H1 (cell line): Measurements from ENCODE around the gene DHX32. TPM values are rescaled to one million over a fixed set of nuclear protein-coding genes. Genes with fewer than 3 reads are reported as not detected.

ENCODE experiments used
- CTCF ChIA-PET: fragments of 300-600 bp; sonication (Branson Sonifier 250); formaldehyde crosslinking; loops from one replicate; lab custom pipeline; 2021; ENCODE audit not compliant: partially characterized antibody; lab: Charles Lee
- POLR2A ChIA-PET: fragments of 300-600 bp; sonication (Branson Sonifier 250); formaldehyde crosslinking; loops from one replicate; lab custom pipeline; 2021; ENCODE audit warnings: inconsistent platforms; ENCODE audit not compliant: partially characterized antibody; lab: Charles Lee
- DNase-seq, 2 experiments: peaks; one replicate each; pipeline versions ENCODE4 v3.0.0 to v3.0.0-alpha.2; 2010 to 2022; ENCODE audit warnings: low spot score in 2 of 2, low read depth in 1 of 2, mixed read lengths in 1 of 2
- FAIRE-seq: peaks from 2 replicates; lab custom pipeline; 2011; peaks lifted over from hg19 to GRCh38; lab: Jason Lieb, UNC
- H2AFZ ChIP-seq: 2 replicates; pipeline ENCODE4 v1.8.1; 2012; ENCODE audit warnings: low read length, inconsistent platforms
- H2AK5ac ChIP-seq: 2 replicates; pipeline ENCODE4 v1.6.1; 2013; ENCODE audit warnings: low read depth, low read length
- H2BK120ac ChIP-seq: replicated peaks from 2 replicates; pipeline ENCODE3; 2013; ENCODE audit warnings: low read depth, low read length, inconsistent platforms
- H2BK12ac ChIP-seq: 2 replicates; pipeline ENCODE4 v1.6.1; 2013; ENCODE audit warnings: low read depth, low read length
- H2BK15ac ChIP-seq: 2 replicates; pipeline ENCODE4 v1.6.1; 2013; ENCODE audit warnings: low read length
- H2BK20ac ChIP-seq: 2 replicates; pipeline ENCODE4 v1.6.1; 2013; ENCODE audit warnings: low read length
- H2BK5ac ChIP-seq: 2 replicates; pipeline ENCODE4 v1.6.1; 2013; ENCODE audit warnings: low read depth, low read length
- H3K14ac ChIP-seq: 2 replicates; pipeline ENCODE4 v1.6.1; 2013; ENCODE audit warnings: inconsistent platforms; ENCODE audit not compliant: insufficient read length
- H3K18ac ChIP-seq: 2 replicates; pipeline ENCODE4 v1.6.1; 2013; ENCODE audit warnings: low read length; ENCODE audit errors: extremely low read depth
- H3K23ac ChIP-seq: 2 replicates; pipeline ENCODE4 v1.6.1; 2013; ENCODE audit warnings: inconsistent platforms; ENCODE audit not compliant: insufficient read length
- H3K23me2 ChIP-seq: 2 replicates; pipeline ENCODE4 v1.6.1; 2013; ENCODE audit warnings: low read depth, low read length
- H3K27ac ChIP-seq: 2 replicates; pipeline ENCODE4 v1.6.1; 2011; ENCODE audit warnings: low read depth, low read length, inconsistent platforms
- H3K27me3 ChIP-seq, 4 experiments: replicated peaks in 1 of 4; 1 replicate in 1 of 4; 2 replicates in 3 of 4; pipeline versions ENCODE4 v1.6.1 to v1.8.1; 2011 to 2013; ENCODE audit warnings: low read length in 3 of 4, mild to moderate bottlenecking in 3 of 4, inconsistent platforms in 2 of 4, mixed read lengths in 2 of 4, moderate library complexity in 1 of 4; ENCODE audit not compliant: control insufficient read depth in 3 of 4, insufficient read depth in 3 of 4; ENCODE audit errors: extremely low read depth in 1 of 4
- H3K36me3 ChIP-seq, 4 experiments: 2 replicates each; pipeline versions ENCODE4 v1.6.1 to v1.8.1; 2011 to 2013; ENCODE audit warnings: mild to moderate bottlenecking in 4 of 4, low read length in 3 of 4, moderate library complexity in 2 of 4, control low read depth in 1 of 4, inconsistent platforms in 1 of 4; ENCODE audit not compliant: insufficient read depth in 4 of 4, control insufficient read depth in 2 of 4
- H3K4ac ChIP-seq: replicated peaks from 2 replicates; pipeline ENCODE3; 2013; ENCODE audit warnings: low read length, low read depth, mixed read lengths, inconsistent platforms; ENCODE audit not compliant: insufficient read length
- H3K4me1 ChIP-seq, 4 experiments: replicated peaks in 1 of 4; 1 replicate in 1 of 4; 2 replicates in 3 of 4; pipeline versions ENCODE4 v1.6.1 to v1.8.1; 2011 to 2013; ENCODE audit warnings: low read length in 3 of 4, inconsistent platforms in 2 of 4, mixed read lengths in 1 of 4; ENCODE audit not compliant: insufficient read depth in 4 of 4, control insufficient read depth in 3 of 4
- H3K4me2 ChIP-seq, 2 experiments: 2 replicates each; pipeline versions ENCODE4 v1.6.1 to v1.8.1; 2011 to 2013; ENCODE audit warnings: low read depth in 2 of 2, low read length in 2 of 2, control low read depth in 1 of 2, inconsistent platforms in 1 of 2, mild to moderate bottlenecking in 1 of 2; ENCODE audit not compliant: insufficient read depth in 1 of 2
- H3K4me3 ChIP-seq, 4 experiments: fragments of 200-600, 300-600 bp in 1 of 4; sonication (generic), shearing (Covaris generic), sonication (Bioruptor Twin) in 1 of 4; 2 replicates each; pipeline versions ENCODE4 v1.5.1 to v1.8.1; 2011 to 2016; ENCODE audit warnings: low read length in 4 of 4, low read depth in 3 of 4, control low read depth in 2 of 4, inconsistent platforms in 2 of 4, mild to moderate bottlenecking in 2 of 4, mixed read lengths in 1 of 4, moderate library complexity in 1 of 4; ENCODE audit not compliant: insufficient read depth in 2 of 4; ENCODE audit errors: extremely low read depth in 1 of 4
- H3K56ac ChIP-seq: replicated peaks from 2 replicates; pipeline ENCODE3; 2013; ENCODE audit warnings: low read depth, mild to moderate bottlenecking, mixed read lengths, low read length, inconsistent platforms; ENCODE audit not compliant: insufficient read length
- H3K79me1 ChIP-seq: 2 replicates; pipeline ENCODE4 v1.6.1; 2013; ENCODE audit warnings: low read depth, low read length, control low read depth
- H3K79me2 ChIP-seq, 2 experiments: 2 replicates each; pipeline versions ENCODE4 v1.6.1 to v1.8.1; 2012 to 2013; ENCODE audit warnings: low read length in 2 of 2, mild to moderate bottlenecking in 2 of 2, inconsistent platforms in 1 of 2; ENCODE audit not compliant: insufficient read depth in 2 of 2, control insufficient read depth in 1 of 2
- H3K9ac ChIP-seq, 4 experiments: replicated peaks in 1 of 4; 1 replicate in 1 of 4; 2 replicates in 3 of 4; pipeline versions ENCODE4 v1.6.1 to v1.8.1; 2011 to 2013; ENCODE audit warnings: low read depth in 3 of 4, low read length in 3 of 4, control low read depth in 2 of 4, mild to moderate bottlenecking in 2 of 4, moderate library complexity in 2 of 4, inconsistent platforms in 1 of 4; ENCODE audit errors: extremely low read depth in 1 of 4
- H3K9me3 ChIP-seq, 2 experiments: 2 replicates each; pipeline versions ENCODE4 v1.6.1 to v1.8.1; 2012 to 2013; ENCODE audit warnings: mild to moderate bottlenecking in 2 of 2, moderate library complexity in 2 of 2, control low read depth in 1 of 2, inconsistent platforms in 1 of 2, low read depth in 1 of 2, low read length in 1 of 2, mixed read lengths in 1 of 2; ENCODE audit not compliant: insufficient read depth in 2 of 2
- H4K20me1 ChIP-seq, 2 experiments: replicated peaks in 1 of 2; 2 replicates each; pipeline versions ENCODE3 to v1.8.1; 2011 to 2013; ENCODE audit warnings: inconsistent platforms in 2 of 2, low read length in 2 of 2, mild to moderate bottlenecking in 1 of 2; ENCODE audit not compliant: insufficient read depth in 2 of 2, control insufficient read depth in 1 of 2
- H4K5ac ChIP-seq: 2 replicates; pipeline ENCODE4 v1.6.1; 2013; ENCODE audit warnings: low read length, low read depth, mixed read lengths, inconsistent platforms; ENCODE audit not compliant: insufficient read length
- H4K8ac ChIP-seq: 2 replicates; pipeline ENCODE4 v1.8.0; 2013; ENCODE audit warnings: mild to moderate bottlenecking, moderate library complexity, low read length, inconsistent platforms; ENCODE audit not compliant: insufficient read depth; ENCODE audit errors: extremely low read depth
- H4K91ac ChIP-seq: replicated peaks from 2 replicates; pipeline ENCODE3; 2013; ENCODE audit warnings: low read length, mixed read lengths, inconsistent platforms; ENCODE audit not compliant: insufficient read length
- CREB1 ChIP-seq: IDR thresholded peaks from 2 replicates; pipeline ENCODE4 v1.6.1; 2012; ENCODE audit warnings: inconsistent platforms
- HDAC2 ChIP-seq, 2 experiments: fragments of 300-600 bp in 1 of 2; sonication (generic) in 1 of 2; IDR thresholded peaks; 2 replicates each; pipeline ENCODE4 v1.6.1; 2011 to 2012; ENCODE audit warnings: low read depth in 2 of 2, low read length in 2 of 2, mild to moderate bottlenecking in 2 of 2, moderate library complexity in 2 of 2, borderline replicate concordance in 1 of 2, inconsistent platforms in 1 of 2
- RXRA ChIP-seq: IDR thresholded peaks from 2 replicates; pipeline ENCODE4 v1.6.1; 2011; ENCODE audit warnings: low read depth, mild to moderate bottlenecking, low read length, moderate library complexity; ENCODE audit not compliant: insufficient read depth
- WGBS, 2 experiments: shearing (Covaris generic) in 1 of 2; methylation state at CpG; one replicate each; pipeline versions ENCODE4 v1.1.6 to v1.1.7; 2013 to 2015; ENCODE audit warnings: low lambda C conversion rate in 2 of 2, mixed read lengths in 2 of 2, inconsistent platforms in 1 of 2, low coverage in 1 of 2, missing lambda C conversion rate in 1 of 2; ENCODE audit not compliant: insufficient replicate concordance in 2 of 2, insufficient coverage in 1 of 2, insufficient read length in 1 of 2; ENCODE audit errors: extremely low coverage in 1 of 2, missing lambda C conversion rate in 1 of 2; 5-methylcytosine and 5-hydroxymethylcytosine counted together
- long read RNA-seq, 2 experiments: library from RNA in 1 of 2; library from capped mRNA in 1 of 2; stranded (forward); transcript quantifications; one replicate each; pipeline ENCODE4 v2.0.0, GENCODE V29; 2021; ENCODE audit warnings: inconsistent platforms in 1 of 2
- polyA minus RNA-seq, 3 experiments: library from RNA; depleted of rRNA, polyadenylated mRNA; stranded (reverse); fragments of >200 nt; gene quantifications; 1 replicate in 2 of 3; 2 replicates in 1 of 3; pipeline ENCODE4 v1.2.3, GENCODE V29; 2011
- polyA plus RNA-seq, 7 experiments: library from polyadenylated mRNA; depleted of rRNA in 3 of 7; stranded (reverse) in 5 of 7; unstranded in 2 of 7; fragments of >200 nt in 5 of 7; fragments of 200-250 nt in 2 of 7; gene quantifications; 1 replicate in 5 of 7; 2 replicates in 1 of 7; 4 replicates in 1 of 7; pipeline versions ENCODE4 v1.2.1 to v1.2.3, GENCODE V29; 2011 to 2013; ENCODE audit warnings: missing spikeins in 2 of 7, mixed read lengths in 2 of 7
- total RNA-seq: library from RNA; stranded (reverse); fragmentation: NEBNext Ultra II Directional; extraction: Animal tissue kit (Norgen Biotek cat#: 25700); gene quantifications from 2 replicates; pipeline ENCODE4 v1.2.1, GENCODE V29; 2021
- TF ChIP-seq, protein P1 (sequence below): IDR thresholded peaks from 2 replicates; pipeline ENCODE4 v1.6.1; 2012; ENCODE audit warnings: low read length, inconsistent platforms

DHX32 gene, protein sequence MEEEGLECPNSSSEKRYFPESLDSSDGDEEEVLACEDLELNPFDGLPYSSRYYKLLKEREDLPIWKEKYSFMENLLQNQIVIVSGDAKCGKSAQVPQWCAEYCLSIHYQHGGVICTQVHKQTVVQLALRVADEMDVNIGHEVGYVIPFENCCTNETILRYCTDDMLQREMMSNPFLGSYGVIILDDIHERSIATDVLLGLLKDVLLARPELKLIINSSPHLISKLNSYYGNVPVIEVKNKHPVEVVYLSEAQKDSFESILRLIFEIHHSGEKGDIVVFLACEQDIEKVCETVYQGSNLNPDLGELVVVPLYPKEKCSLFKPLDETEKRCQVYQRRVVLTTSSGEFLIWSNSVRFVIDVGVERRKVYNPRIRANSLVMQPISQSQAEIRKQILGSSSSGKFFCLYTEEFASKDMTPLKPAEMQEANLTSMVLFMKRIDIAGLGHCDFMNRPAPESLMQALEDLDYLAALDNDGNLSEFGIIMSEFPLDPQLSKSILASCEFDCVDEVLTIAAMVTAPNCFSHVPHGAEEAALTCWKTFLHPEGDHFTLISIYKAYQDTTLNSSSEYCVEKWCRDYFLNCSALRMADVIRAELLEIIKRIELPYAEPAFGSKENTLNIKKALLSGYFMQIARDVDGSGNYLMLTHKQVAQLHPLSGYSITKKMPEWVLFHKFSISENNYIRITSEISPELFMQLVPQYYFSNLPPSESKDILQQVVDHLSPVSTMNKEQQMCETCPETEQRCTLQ
- total RNA-seq (15.6 and 15.8 TPM in 2 replicates), polyA plus RNA-seq (2011; rRNA removed) (7.0 and 12.4 TPM in 2 replicates), polyA minus RNA-seq (2011; rRNA and poly(A)+ RNA removed) (19.3 and 24.9 TPM in 2 replicates)
- polyA plus RNA-seq (2011; cell fraction: cytosol; rRNA removed), result 12.9 TPM
- polyA plus RNA-seq (2011; cell fraction: nucleus; rRNA removed), result 6.8 TPM
- 12.7 to 17.0 TPM (median 14.9 TPM) in 4 replicates for polyA plus RNA-seq (2012, experiment 1 of 2)
- 2.0 TPM for polyA plus RNA-seq (2012, experiment 2 of 2)
- polyA plus RNA-seq (2013, experiment 1 of 2), result 11.5 TPM
- 11.7 TPM for polyA plus RNA-seq (2013, experiment 2 of 2)
- polyA minus RNA-seq (2011; cell fraction: cytosol; rRNA and poly(A)+ RNA removed), result 10.6 TPM
- 11.2 TPM for polyA minus RNA-seq (2011; cell fraction: nucleus; rRNA and poly(A)+ RNA removed)
- long read RNA-seq, experiment 1, partial matches to known transcripts, result 4 of 7 reads
- long read RNA-seq, experiment 1, other reads (novel, unspliced or antisense), result 2 of 7 reads
- long read RNA-seq, experiment 2, partial matches to known transcripts, result 1 of 2 reads
- long read RNA-seq, experiment 2, other reads (novel, unspliced or antisense), result 0 of 2 reads

DNA sequence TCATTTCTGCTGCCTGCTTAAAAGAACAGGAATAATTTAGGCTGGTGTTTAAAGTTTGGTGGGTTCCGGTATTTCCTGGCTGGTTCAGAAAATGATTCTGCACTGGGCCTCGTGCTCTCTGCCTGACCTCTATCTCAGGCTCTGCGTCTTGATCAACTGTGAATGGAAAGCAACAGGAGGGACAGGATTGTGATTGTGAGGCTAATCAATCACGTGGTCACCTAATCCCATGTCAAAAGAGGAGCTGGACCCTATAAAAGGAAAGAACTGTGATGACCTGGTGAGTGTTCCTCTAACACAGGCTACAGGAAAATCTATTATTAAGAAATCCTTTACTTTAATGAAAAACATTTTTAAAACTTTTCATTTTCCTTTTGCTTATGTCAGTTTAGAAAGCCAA is at the start of gene DHX32:
Gene DHX32, minus strand, starts transcription at position 101 of the 400 bp plus-strand sequence. CDS start 468 bp downstream, outside the sequence.
- H2AFZ ChIP-seq, result no peak within 1 kb of the TSS
- no peak for TF ChIP-seq CREB1
- TF ChIP-seq HDAC2 (IDR thresholded peaks at IDR 0.05; ENCODE audit: borderline replicate concordance in 1 of 2, low read depth in 2 of 2, low read length in 2 of 2), result 0 out of 4 replicates have a peak, but pooled peaks of 1 of the 2 experiments have one; percentile 6
- peak; percentile 93 for TF ChIP-seq RXRA
- TF ChIP-seq, protein P1, sequence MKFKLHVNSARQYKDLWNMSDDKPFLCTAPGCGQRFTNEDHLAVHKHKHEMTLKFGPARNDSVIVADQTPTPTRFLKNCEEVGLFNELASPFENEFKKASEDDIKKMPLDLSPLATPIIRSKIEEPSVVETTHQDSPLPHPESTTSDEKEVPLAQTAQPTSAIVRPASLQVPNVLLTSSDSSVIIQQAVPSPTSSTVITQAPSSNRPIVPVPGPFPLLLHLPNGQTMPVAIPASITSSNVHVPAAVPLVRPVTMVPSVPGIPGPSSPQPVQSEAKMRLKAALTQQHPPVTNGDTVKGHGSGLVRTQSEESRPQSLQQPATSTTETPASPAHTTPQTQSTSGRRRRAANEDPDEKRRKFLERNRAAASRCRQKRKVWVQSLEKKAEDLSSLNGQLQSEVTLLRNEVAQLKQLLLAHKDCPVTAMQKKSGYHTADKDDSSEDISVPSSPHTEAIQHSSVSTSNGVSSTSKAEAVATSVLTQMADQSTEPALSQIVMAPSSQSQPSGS, result no peak

More for the DNA sequence above, at the start of gene DHX32:
- no peak within 1 kb of the TSS for H3K14ac ChIP-seq
- no peaks in the 10 kb centered on the region; the same call in none of the 2 replicates for H3K79me1 ChIP-seq
- DNase-seq, result no peak
- CTCF ChIA-PET, result interaction anchor here (0.9 to 2.4 kb wide), 4 partner anchors 8 to 96 kb away, joined by 3 to 16 read pairs (median 6); no protein-coding TSS in a partner anchor
- no peaks in the 10 kb centered on the region; a peak in 1 of 7 replicates for H3K27me3 ChIP-seq
- POLR2A ChIA-PET, result interaction anchor here (1.0 to 1.1 kb wide), 3 partner anchors 9 to 20 kb away, joined by 3 to 4 read pairs (median 3); no protein-coding TSS in a partner anchor
- H3K4me2 ChIP-seq, result peak within 1 kb of the TSS; percentile 56 to 70
- H3K23ac ChIP-seq, result no peak within 1 kb of the TSS
- no peak within 1 kb of the TSS; the same call in 1 of the 2 replicates for H3K27ac ChIP-seq
- peak within 1 kb of the TSS; percentile 86; the same call in 1 of the 2 replicates for H2BK12ac ChIP-seq
- peaks cover 2 to 19% (median 7%) of the 10 kb centered on the region in 4 experiments for H3K4me1 ChIP-seq
- H3K36me3 ChIP-seq, result peaks cover 0 to 7% (median 3%) of the 10 kb centered on the region in 4 experiments; a peak in 4 of 8 replicates
- no peaks in the 10 kb centered on the region for H4K20me1 ChIP-seq
- H4K5ac ChIP-seq, result no peak within 1 kb of the TSS
- peak within 1 kb of the TSS; percentile 86; the same call in 1 of the 2 replicates for H2BK20ac ChIP-seq
- H2AK5ac ChIP-seq, result peak within 1 kb of the TSS; percentile 75; the same call in 1 of the 2 replicates
- no peaks in the 10 kb centered on the region for H3K79me2 ChIP-seq
- no peak within 1 kb of the TSS for H3K56ac ChIP-seq
- peak within 1 kb of the TSS; percentile 80 for H2BK120ac ChIP-seq
- peak within 1 kb of the TSS; percentile 40 for H3K18ac ChIP-seq
- peak within 1 kb of the TSS in 2 of 4 experiments; percentile 14 to 15; a peak in 1 of 7 replicates for H3K9ac ChIP-seq
- H4K8ac ChIP-seq, result no peak within 1 kb of the TSS
- peak within 1 kb of the TSS in 2 of 4 experiments; percentile 20 to 47; a peak in 4 of 8 replicates for H3K4me3 ChIP-seq
- WGBS, 2 experiments, result 1% methylated on average over 4 of the region's 4 CpGs; no CpG with 5 or more reads in 1 of the 2 experiments
- peak; percentile 94 for FAIRE-seq
- H3K9me3 ChIP-seq, result peaks cover 4 to 7% of the 10 kb centered on the region in 2 experiments
- H3K4ac ChIP-seq, result no peak within 1 kb of the TSS
- H2BK15ac ChIP-seq, result no peak within 1 kb of the TSS
- peak within 1 kb of the TSS; percentile 10 for H4K91ac ChIP-seq
- H3K23me2 ChIP-seq, result no peaks in the 10 kb centered on the region; the same call in 1 of the 2 replicates
- no peak within 1 kb of the TSS; the same call in 1 of the 2 replicates for H2BK5ac ChIP-seq
